Cardiac muscle cell (in vitro differentiated cells and primary cell): ENCODE data around the gene ROPN1B. TPM values are rescaled to one million over a fixed set of nuclear protein-coding genes. Genes with fewer than 3 reads are reported as not detected.
"Not testable (repeated sequence)": the region's sequence is repeated elsewhere in the genome, so short reads cannot be mapped to it uniquely, and the experiment has no call there.

Experiments used
- DNase-seq, 2 donors: peaks; one replicate each; pipeline versions ENCODE4 v3.0.0 to v3.0.0-alpha.2; 2010 to 2017; ENCODE audit warnings: low read depth in 1 of 2, low spot score in 1 of 2
- H3K27ac ChIP-seq: fragments of 200-600 bp; sonication (generic); 2 replicates; pipeline ENCODE4 v1.5.1; 2016
- H3K27me3 ChIP-seq: fragments of 200-600 bp; sonication (generic); 2 replicates; pipeline ENCODE4 v1.6.0; 2016; ENCODE audit warnings: control low read depth
- H3K36me3 ChIP-seq: fragments of 200-600 bp; sonication (generic); 2 replicates; pipeline ENCODE4 v1.5.1; 2016; ENCODE audit warnings: control low read depth
- H3K4me1 ChIP-seq: fragments of 200-600 bp; sonication (generic); 2 replicates; pipeline ENCODE4 v1.8.1; 2017; ENCODE audit warnings: low read depth, mild to moderate bottlenecking, mixed run types
- H3K4me3 ChIP-seq: fragments of 200-600 bp; sonication (generic); 2 replicates; pipeline ENCODE4 v1.5.1; 2016; ENCODE audit warnings: mild to moderate bottlenecking
- H3K9me3 ChIP-seq: fragments of 200-600 bp; sonication (generic); 2 replicates; pipeline ENCODE4 v1.5.1; 2017; ENCODE audit warnings: low read depth, mild to moderate bottlenecking, control low read depth
- polyA plus RNA-seq: library from polyadenylated mRNA; unstranded; fragments of >200 nt; fragmentation: Nextera tagmentation; extraction: Ambion mirVana; gene quantifications from 2 replicates; pipeline ENCODE4 v1.2.1, GENCODE V29; 2016
- total RNA-seq: library from RNA; depleted of rRNA; stranded (reverse); fragments of >200 nt; gene quantifications from 2 replicates; pipeline ENCODE4 v1.2.3, GENCODE V29; 2016
- TF ChIP-seq, protein P1 (sequence below): IDR thresholded peaks from 2 replicates; pipeline ENCODE4 v1.5.1; 2012; ENCODE audit warnings: low read depth, mild to moderate bottlenecking, low read length

ROPN1B gene
- total and polyA plus RNA-seq, 2 experiments from 2014 or later: not detected

DNA sequence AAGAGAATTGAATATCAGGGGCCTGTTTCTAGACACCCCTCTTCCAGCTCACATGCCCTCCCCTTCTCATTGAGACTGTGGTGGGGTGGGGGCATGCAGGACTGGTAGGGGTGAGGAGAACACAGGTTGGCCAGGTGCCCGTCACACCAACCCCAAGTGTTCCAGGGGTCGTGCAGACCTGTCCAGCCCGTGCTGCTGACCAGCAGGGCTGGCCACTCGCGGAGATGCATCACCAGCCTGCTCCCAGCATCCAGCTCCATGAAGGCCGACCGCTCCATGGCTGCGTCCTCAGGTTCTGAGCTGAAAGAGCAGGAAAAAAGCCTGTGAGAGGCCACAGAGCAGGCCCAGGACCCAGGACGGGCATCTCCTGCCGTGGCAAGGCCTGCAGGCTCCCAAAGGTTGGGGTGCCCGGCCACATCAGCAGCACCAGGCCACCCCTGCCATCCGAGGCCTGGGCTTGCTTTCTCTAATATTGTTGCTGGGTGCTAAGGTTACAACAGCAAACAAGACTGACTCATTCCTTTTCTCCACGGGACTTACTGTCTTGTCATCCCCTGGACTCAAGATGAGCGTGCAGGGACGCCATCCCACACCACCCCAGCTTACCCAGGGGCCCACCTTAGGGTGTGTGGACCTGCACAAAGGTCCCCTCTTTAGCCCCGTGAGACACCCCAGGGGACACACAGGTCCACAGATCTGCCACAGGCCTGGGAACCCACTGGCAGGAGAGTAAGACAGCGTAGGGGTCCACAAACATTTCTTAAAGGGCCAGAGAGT, 35.4 kb upstream of the ROPN1B start:
- not testable (repeated sequence) for H3K27ac ChIP-seq, H3K9me3 ChIP-seq, H3K4me1 ChIP-seq, H3K4me3 ChIP-seq, H3K36me3 ChIP-seq, H3K27me3 ChIP-seq, DNase-seq

DNA sequence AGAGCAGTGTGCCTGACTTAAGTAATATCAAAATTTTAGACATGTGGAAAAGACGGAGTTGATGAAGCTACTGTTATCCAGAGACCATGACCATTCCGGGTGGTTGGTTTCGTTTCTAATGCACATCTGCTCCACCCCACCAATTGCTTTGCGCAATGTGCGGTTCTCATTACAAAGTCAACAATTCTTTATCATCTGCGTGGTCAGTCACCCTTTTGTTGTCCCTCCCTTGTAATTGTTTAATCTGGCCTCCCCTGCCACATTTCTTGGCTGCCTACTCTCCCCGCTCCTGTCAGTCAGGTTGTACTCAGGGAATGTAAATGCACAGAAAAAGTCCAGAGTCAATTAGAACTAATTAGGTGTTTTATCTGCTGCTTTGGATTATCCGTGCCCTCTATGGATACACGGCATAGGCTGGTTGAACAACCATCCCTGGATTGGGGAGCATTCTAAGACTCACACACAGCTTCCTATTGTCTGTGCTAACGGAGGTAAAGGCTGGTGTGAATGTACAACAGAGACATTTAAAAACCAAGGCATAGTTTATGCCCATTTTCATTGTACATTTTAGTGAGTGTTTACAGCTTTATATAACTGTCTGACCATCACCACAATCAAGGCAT, 33.6 kb upstream of the ROPN1B start:
- not testable (repeated sequence) for H3K9me3 ChIP-seq, H3K27ac ChIP-seq

DNA sequence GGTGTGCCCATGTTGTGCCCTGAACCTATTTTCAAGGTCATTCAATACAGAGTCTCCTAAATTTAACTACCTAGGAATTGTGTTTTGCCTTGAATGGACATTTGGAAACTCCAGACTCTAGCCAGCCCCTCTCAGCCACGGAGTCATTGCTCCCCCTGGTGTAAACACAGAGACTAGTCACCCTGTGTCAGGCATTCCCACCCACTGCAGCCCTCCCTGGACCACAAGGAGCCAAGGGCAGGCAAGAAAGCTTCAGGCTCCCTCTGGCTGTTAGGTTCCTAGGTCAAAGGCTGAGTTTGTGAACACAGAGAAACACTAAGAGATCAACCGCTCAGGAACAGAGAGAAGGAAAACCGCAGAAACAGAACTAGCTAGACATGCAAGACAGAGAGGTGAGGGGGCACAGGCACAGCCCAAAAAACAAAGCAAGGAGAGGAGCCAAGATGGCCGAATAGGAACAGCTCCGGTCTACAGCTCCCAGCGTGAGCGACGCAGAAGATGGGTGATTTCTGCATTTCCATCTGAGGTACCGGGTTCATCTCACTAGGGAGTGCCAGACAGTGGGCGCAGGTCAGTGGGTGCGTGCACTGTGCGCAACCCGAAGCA, 32.7 kb upstream of the ROPN1B start:
- not testable (repeated sequence) for H3K9me3 ChIP-seq, H3K36me3 ChIP-seq, H3K27me3 ChIP-seq, H3K4me3 ChIP-seq, H3K4me1 ChIP-seq, H3K27ac ChIP-seq
- peak; percentile 32 to 41 for DNase-seq
- TF ChIP-seq, protein P1, sequence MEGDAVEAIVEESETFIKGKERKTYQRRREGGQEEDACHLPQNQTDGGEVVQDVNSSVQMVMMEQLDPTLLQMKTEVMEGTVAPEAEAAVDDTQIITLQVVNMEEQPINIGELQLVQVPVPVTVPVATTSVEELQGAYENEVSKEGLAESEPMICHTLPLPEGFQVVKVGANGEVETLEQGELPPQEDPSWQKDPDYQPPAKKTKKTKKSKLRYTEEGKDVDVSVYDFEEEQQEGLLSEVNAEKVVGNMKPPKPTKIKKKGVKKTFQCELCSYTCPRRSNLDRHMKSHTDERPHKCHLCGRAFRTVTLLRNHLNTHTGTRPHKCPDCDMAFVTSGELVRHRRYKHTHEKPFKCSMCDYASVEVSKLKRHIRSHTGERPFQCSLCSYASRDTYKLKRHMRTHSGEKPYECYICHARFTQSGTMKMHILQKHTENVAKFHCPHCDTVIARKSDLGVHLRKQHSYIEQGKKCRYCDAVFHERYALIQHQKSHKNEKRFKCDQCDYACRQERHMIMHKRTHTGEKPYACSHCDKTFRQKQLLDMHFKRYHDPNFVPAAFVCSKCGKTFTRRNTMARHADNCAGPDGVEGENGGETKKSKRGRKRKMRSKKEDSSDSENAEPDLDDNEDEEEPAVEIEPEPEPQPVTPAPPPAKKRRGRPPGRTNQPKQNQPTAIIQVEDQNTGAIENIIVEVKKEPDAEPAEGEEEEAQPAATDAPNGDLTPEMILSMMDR: peak; percentile 44

More for the DNA sequence above, 33.6 kb upstream of the ROPN1B start:
- not testable (repeated sequence) for H3K4me1 ChIP-seq, H3K4me3 ChIP-seq, H3K27me3 ChIP-seq, H3K36me3 ChIP-seq
- peak in 1 of 2 donors; percentile 85 for DNase-seq

DNA sequence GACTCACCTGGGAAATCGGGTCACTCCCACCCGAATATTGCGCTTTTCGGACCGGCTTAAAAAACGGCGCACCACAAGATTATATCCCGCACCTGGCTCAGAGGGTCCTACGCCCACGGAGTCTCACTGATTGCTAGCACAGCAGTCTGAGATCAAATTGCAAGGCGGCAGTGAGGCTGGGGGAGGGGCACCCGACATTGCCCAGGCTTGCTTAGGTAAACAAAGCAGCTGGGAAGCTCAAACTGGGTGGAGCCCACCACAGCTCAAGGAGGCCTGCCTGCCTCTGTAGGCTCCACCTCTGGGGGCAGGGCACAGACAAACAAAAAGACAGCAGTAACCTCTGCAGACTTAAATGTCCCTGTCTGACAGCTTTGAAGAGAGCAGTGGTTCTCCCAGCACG, 32.1 kb upstream of the ROPN1B start:
- H3K9me3 ChIP-seq, H3K27me3 ChIP-seq, H3K4me1 ChIP-seq, H3K36me3 ChIP-seq, DNase-seq, H3K4me3 ChIP-seq, H3K27ac ChIP-seq: not testable (repeated sequence)

DNA sequence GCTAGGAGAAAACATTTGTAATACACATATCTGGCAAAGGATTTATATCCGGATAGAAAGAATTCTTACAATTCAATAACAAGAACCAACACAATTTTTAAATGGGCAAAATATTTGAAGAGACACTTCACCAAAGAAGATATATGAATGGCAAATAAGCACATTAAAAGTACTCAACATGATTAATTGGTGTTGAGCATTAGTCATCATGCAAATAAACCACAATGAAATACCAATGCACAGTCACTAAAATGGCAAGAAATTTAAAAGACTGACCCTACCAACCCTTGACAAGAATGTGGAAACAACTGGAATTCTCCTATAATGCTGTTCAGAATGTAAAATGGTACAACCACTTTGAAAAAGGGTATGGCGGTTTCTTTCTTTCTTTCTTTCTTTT, 21.2 kb upstream of the ROPN1B start:
- not testable (repeated sequence) for H3K9me3 ChIP-seq

DNA sequence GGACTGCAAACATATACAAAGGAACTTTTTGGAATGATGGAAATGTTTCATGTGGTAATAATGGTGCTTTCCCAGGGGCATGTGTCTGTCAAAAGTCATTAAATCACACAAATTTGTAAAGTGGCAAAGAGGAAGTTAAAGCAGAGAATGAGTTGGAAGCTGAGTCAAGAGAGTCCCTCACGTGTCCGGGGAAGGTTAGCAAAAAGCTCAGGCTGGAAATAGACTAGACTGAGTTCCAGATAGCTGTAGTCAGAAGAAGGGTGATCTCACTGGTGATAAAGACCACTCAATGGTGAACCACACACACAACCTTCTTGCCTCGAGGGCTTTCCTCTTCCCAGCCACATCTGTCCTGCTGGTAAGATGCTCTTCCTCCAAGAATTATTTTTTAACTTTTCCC, 20.1 kb upstream of the ROPN1B start:
- not testable (repeated sequence) for H3K27me3 ChIP-seq, H3K36me3 ChIP-seq, DNase-seq, H3K27ac ChIP-seq, H3K4me1 ChIP-seq, H3K4me3 ChIP-seq, H3K9me3 ChIP-seq

More for the DNA sequence above, 21.2 kb upstream of the ROPN1B start:
- H3K4me1 ChIP-seq, H3K27ac ChIP-seq, DNase-seq, H3K36me3 ChIP-seq, H3K27me3 ChIP-seq, H3K4me3 ChIP-seq: not testable (repeated sequence)

DNA sequence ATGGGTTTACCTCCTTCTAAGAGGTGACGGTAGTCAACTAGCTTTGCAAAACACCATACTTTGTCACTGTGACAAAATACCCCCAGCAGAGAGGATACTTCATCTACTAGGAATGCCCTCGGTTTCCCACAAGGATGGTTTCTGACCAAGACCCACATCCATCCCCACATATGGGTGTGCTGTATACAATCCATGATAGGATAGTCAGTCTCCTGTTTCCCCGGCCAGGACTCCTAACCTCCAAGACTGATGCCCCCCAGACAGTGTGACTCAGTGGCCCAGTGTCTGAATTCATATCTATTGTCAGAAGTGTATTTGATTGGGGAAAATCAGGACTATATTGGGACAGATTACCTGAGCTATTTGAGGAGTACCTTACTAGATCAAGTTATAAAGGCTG, 17.8 kb upstream of the ROPN1B start:
- H3K9me3 ChIP-seq, H3K27ac ChIP-seq, H3K4me1 ChIP-seq, H3K4me3 ChIP-seq, H3K36me3 ChIP-seq, DNase-seq: not testable (repeated sequence)
- H3K27me3 ChIP-seq: peaks cover 14% of the 10 kb centered on the region

DNA sequence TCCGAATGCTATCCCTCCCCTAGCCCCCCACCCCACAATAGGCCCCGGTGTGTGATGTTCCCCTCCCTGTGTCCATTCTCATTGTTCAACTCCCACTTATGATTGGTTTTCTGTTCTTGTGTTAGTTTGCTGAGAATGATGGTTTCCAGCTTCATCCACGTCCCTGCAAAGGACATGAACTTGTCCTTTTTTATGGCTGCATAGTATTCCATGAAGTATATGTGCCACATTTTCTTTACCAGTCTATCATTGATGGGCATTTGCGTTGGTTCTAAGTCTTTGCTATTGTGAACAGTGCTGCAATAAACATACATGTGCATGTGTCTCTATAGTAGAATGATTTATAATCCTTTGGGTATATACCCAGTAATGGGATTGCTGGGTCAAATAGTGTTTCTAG, 12.0 kb upstream of the ROPN1B start:
- H3K9me3 ChIP-seq, DNase-seq, H3K27ac ChIP-seq, H3K36me3 ChIP-seq, H3K4me1 ChIP-seq, H3K4me3 ChIP-seq: not testable (repeated sequence)
- H3K27me3 ChIP-seq: peaks cover 36% of the 10 kb centered on the region
